ENCODE results near the gene APP. TPM values are rescaled to one million over a fixed set of nuclear protein-coding genes. Genes with fewer than 3 reads are reported as not detected.

The APP gene
- total RNA-seq, 1 experiment from 2014 or later: 266 TPM

DNA sequence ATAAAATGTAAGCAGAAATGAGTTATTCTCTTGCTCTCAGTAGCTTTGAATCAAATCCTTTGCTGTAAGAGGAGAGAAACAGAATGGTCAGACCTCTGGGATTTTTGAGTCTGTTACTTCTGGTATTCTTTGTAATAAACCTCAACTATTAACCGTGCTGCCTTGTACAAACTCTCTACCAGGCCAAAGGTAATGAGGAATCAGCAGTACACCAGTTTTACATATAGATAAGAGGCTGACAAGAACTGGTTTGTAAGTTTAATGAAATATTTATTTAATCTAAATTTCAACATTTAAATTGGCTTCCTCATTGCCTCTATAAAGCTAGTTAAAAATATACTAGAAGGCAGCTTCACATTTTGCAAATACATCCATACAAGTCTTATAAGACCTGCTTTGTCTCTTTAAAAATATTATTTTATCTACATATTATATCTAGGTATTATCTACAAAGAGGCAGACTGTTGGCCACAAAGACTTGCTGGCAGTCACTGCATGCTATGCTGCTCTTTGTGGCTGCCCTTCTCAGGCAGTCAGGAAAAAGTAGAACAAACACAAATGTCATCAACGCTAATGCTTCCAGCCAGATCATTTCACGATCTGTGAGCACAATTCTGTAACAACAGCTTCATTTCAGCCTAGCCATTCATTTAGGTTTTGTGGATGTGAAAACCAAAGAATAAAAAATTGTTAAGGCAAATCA lies 262.8 kb downstream of the APP start:
- H3K9me3 ChIP-seq (ENCODE audit: low read length): no peaks in the 10 kb centered on the region
- no peak overlapping the region for H3K4me3 ChIP-seq (ENCODE audit: low read length)
- no peaks in the 10 kb centered on the region for H4K20me1 ChIP-seq (ENCODE audit: low read length)
- H3K9ac ChIP-seq (ENCODE audit: low read length): no peak overlapping the region
- no peaks in the 10 kb centered on the region for H3K9me2 ChIP-seq (replicated peaks; ENCODE audit: low read length)
- intact Hi-C loops (cut with micrococcal nuclease): no loop called here
- BruUV-seq (replicated peaks): no TSS peak
- TF ChIP-seq EZH2 (IDR thresholded peaks at IDR 0.05; ENCODE audit: low read length, unreplicated experiment) (no peak), EZH2phosphoT487 (IDR thresholded peaks at IDR 0.05; ENCODE audit: borderline replicate concordance, low read length) (no peak)
- TF ChIP-seq, protein P1, sequence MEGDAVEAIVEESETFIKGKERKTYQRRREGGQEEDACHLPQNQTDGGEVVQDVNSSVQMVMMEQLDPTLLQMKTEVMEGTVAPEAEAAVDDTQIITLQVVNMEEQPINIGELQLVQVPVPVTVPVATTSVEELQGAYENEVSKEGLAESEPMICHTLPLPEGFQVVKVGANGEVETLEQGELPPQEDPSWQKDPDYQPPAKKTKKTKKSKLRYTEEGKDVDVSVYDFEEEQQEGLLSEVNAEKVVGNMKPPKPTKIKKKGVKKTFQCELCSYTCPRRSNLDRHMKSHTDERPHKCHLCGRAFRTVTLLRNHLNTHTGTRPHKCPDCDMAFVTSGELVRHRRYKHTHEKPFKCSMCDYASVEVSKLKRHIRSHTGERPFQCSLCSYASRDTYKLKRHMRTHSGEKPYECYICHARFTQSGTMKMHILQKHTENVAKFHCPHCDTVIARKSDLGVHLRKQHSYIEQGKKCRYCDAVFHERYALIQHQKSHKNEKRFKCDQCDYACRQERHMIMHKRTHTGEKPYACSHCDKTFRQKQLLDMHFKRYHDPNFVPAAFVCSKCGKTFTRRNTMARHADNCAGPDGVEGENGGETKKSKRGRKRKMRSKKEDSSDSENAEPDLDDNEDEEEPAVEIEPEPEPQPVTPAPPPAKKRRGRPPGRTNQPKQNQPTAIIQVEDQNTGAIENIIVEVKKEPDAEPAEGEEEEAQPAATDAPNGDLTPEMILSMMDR (conservative IDR thresholded peaks at IDR 0.05; ENCODE audit: low read depth, low read length): no peak
- DNase-seq: no peak
- H3K4me1 ChIP-seq (ENCODE audit: insufficient read depth, low read length): no peaks in the 10 kb centered on the region
- H3F3A ChIP-seq (ENCODE audit: low read length, unreplicated experiment): no peaks in the 10 kb centered on the region
- CTCF ChIA-PET: no interaction called here
- no peaks in the 10 kb centered on the region for H3K27me3 ChIP-seq (ENCODE audit: low read length)
- H2AFZ ChIP-seq (ENCODE audit: low read length): no peak overlapping the region
- H3K36me3 ChIP-seq (ENCODE audit: low read depth, low read length): peaks cover 10% of the 10 kb centered on the region
- H3K27ac ChIP-seq (ENCODE audit: low read length): no peak overlapping the region
- no peak overlapping the region for H3K4me2 ChIP-seq (ENCODE audit: low read length)
- ATAC-seq: no peak
- H3K79me2 ChIP-seq (ENCODE audit: low read length): no peaks in the 10 kb centered on the region
- POLR2A ChIA-PET (ENCODE audit: unreplicated experiment): no interaction called here

DNA sequence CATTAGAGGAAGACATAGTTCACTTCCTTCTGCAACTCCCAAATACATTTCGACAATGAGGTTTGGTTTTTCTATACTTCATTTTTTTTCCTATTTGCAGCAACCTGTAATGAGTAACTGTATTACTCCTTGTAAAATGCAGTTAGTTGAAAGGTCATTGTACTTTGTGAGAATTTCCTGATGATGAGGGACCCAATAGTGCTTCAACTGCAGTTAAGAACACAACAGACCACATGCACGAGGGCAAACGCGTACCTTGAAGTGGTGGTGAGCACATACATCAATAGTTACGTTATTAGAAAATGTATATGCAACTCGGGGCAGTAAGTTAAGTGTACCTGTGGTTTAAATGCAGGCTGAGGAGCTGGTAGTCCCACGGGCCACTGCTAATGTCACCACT lies 264.0 kb downstream of the APP start:
- no peak overlapping the region for H3K9ac ChIP-seq (ENCODE audit: low read length)
- H3K4me1 ChIP-seq (ENCODE audit: insufficient read depth, low read length): peaks cover 6% of the 10 kb centered on the region
- DNase-seq: no peak
- CTCF ChIA-PET: no interaction called here
- no peaks in the 10 kb centered on the region for H3K79me2 ChIP-seq (ENCODE audit: low read length)
- POLR2A ChIA-PET (ENCODE audit: unreplicated experiment): no interaction called here
- H4K20me1 ChIP-seq (ENCODE audit: low read length): no peaks in the 10 kb centered on the region
- no peak overlapping the region for H3K27ac ChIP-seq (ENCODE audit: low read length)
- no TSS peak for BruUV-seq (replicated peaks)
- H3F3A ChIP-seq (ENCODE audit: low read length, unreplicated experiment): no peaks in the 10 kb centered on the region
- intact Hi-C loops (cut with micrococcal nuclease): no loop called here
- no peak overlapping the region for H2AFZ ChIP-seq (ENCODE audit: low read length)
- no peak overlapping the region for H3K4me2 ChIP-seq (ENCODE audit: low read length)
- no peaks in the 10 kb centered on the region for H3K9me2 ChIP-seq (replicated peaks; ENCODE audit: low read length)
- H3K4me3 ChIP-seq (ENCODE audit: low read length): no peak overlapping the region
- no peak for TF ChIP-seq EZH2 (IDR thresholded peaks at IDR 0.05; ENCODE audit: low read length, unreplicated experiment)
- TF ChIP-seq EZH2phosphoT487 (IDR thresholded peaks at IDR 0.05; ENCODE audit: borderline replicate concordance, low read length): no peak
- TF ChIP-seq, protein P1 (conservative IDR thresholded peaks at IDR 0.05; ENCODE audit: low read depth, low read length): no peak
- H3K27me3 ChIP-seq (ENCODE audit: low read length): no peaks in the 10 kb centered on the region
- no peaks in the 10 kb centered on the region for H3K9me3 ChIP-seq (ENCODE audit: low read length)
- peaks cover 14% of the 10 kb centered on the region for H3K36me3 ChIP-seq (ENCODE audit: low read depth, low read length)
- ATAC-seq: no peak

DNA sequence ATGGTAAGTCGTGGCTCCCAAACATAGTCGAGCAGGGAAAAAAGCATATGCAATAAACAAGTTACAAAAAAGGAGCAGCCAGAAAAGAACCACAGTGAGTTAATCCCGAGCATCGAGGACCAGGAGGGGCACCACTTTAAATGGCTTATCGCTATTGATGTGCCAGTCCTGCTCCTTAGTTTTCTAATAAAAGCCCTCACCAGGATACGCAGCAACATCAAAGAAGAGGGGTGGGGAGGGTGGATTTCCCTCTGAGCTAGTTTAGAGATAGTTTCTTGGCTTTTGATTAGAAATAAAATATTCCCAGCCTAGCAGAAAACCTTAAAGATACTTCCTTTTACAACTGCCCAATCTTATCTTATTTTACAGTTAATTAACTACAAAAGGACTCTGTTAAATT lies 265.4 kb downstream of the APP start:
- intact Hi-C loops (cut with micrococcal nuclease): no loop called here
- no peak for DNase-seq
- H4K20me1 ChIP-seq (ENCODE audit: low read length): no peaks in the 10 kb centered on the region
- H2AFZ ChIP-seq (ENCODE audit: low read length): no peak overlapping the region
- no peak overlapping the region for H3K4me2 ChIP-seq (ENCODE audit: low read length)
- no peak for ATAC-seq
- H3K4me1 ChIP-seq (ENCODE audit: insufficient read depth, low read length): peaks cover 10% of the 10 kb centered on the region
- no peak overlapping the region for H3K27ac ChIP-seq (ENCODE audit: low read length)
- H3F3A ChIP-seq (ENCODE audit: low read length, unreplicated experiment): no peaks in the 10 kb centered on the region
- TF ChIP-seq, protein P1 (conservative IDR thresholded peaks at IDR 0.05; ENCODE audit: low read depth, low read length): no peak
- no peak for TF ChIP-seq EZH2phosphoT487 (IDR thresholded peaks at IDR 0.05; ENCODE audit: borderline replicate concordance, low read length)
- no peak for TF ChIP-seq EZH2 (IDR thresholded peaks at IDR 0.05; ENCODE audit: low read length, unreplicated experiment)
- H3K9ac ChIP-seq (ENCODE audit: low read length): no peak overlapping the region
- POLR2A ChIA-PET (ENCODE audit: unreplicated experiment): no interaction called here
- H3K4me3 ChIP-seq (ENCODE audit: low read length): no peak overlapping the region
- no peaks in the 10 kb centered on the region for H3K9me3 ChIP-seq (ENCODE audit: low read length)
- CTCF ChIA-PET: no interaction called here
- no peaks in the 10 kb centered on the region for H3K27me3 ChIP-seq (ENCODE audit: low read length)
- no peaks in the 10 kb centered on the region for H3K9me2 ChIP-seq (replicated peaks; ENCODE audit: low read length)
- BruUV-seq (replicated peaks): no TSS peak
- no peaks in the 10 kb centered on the region for H3K79me2 ChIP-seq (ENCODE audit: low read length)
- peaks cover 14% of the 10 kb centered on the region for H3K36me3 ChIP-seq (ENCODE audit: low read depth, low read length)

Data from PC-3 (cell line).